H1 (cell line): Measurements from ENCODE around the gene MYCBP2. TPM values are rescaled to one million over a fixed set of nuclear protein-coding genes. Genes with fewer than 3 reads are reported as not detected.
A peak's percentile ranks its signal among the peaks of the same experiment; 100 is the strongest.

Experiments
- ASH2L ChIP-seq: fragments of 200-600, 300-600 bp; sonication (generic); IDR thresholded peaks from one replicate; pipeline ENCODE4 v1.7.1; 2017; ENCODE audit warnings: low read length
- BACH1 ChIP-seq: IDR thresholded peaks from 2 replicates; pipeline ENCODE4 v1.6.1; 2012; ENCODE audit warnings: low read length, improper control_type of control experiment
- CBX8 ChIP-seq: fragments of 300-800, 300-1000 bp; sonication (generic); IDR thresholded peaks from 2 replicates; pipeline ENCODE4 v1.7.1; 2016; ENCODE audit warnings: low read depth, low read length, borderline replicate concordance
- CHD1 ChIP-seq: IDR thresholded peaks from 2 replicates; pipeline ENCODE4 v1.6.1; 2012; ENCODE audit warnings: low read depth, low read length, improper control_type of control experiment
- E2F6 ChIP-seq: IDR thresholded peaks from 2 replicates; pipeline ENCODE4 v1.6.1; 2012; ENCODE audit warnings: inconsistent platforms
- EGR1 ChIP-seq: IDR thresholded peaks from 2 replicates; pipeline ENCODE4 v1.6.1; 2011; ENCODE audit warnings: low read depth, low read length, borderline replicate concordance
- EZH2 ChIP-seq: fragments of 200-600 bp; sonication (generic); IDR thresholded peaks from 2 replicates; pipeline ENCODE4 v1.7.1; 2012; ENCODE audit warnings: low read depth, mild to moderate bottlenecking, moderate library complexity, low read length, inconsistent platforms; ENCODE audit not compliant: severe bottlenecking
- FOSL1 ChIP-seq: IDR thresholded peaks from 2 replicates; pipeline ENCODE4 v1.6.1; 2011; ENCODE audit warnings: mild to moderate bottlenecking, low read depth, low read length, moderate library complexity; ENCODE audit not compliant: insufficient read depth
- HDAC2 ChIP-seq, 2 experiments: fragments of 300-600 bp in 1 of 2; sonication (generic) in 1 of 2; IDR thresholded peaks; 2 replicates each; pipeline ENCODE4 v1.6.1; 2011 to 2012; ENCODE audit warnings: low read depth in 2 of 2, low read length in 2 of 2, mild to moderate bottlenecking in 2 of 2, moderate library complexity in 2 of 2, borderline replicate concordance in 1 of 2, inconsistent platforms in 1 of 2
- HDAC6 ChIP-seq: IDR thresholded peaks from one replicate; pipeline ENCODE4 v1.7.1; 2012; ENCODE audit warnings: low read depth, mild to moderate bottlenecking, inconsistent platforms, low read length, moderate library complexity
- JUND ChIP-seq: IDR thresholded peaks from 2 replicates; pipeline ENCODE4 v1.6.1; 2011; ENCODE audit warnings: mild to moderate bottlenecking, improper control_type of control experiment, low read length
- KDM1A ChIP-seq: fragments of 200-600, 300-600 bp; sonication (generic); IDR thresholded peaks from 2 replicates; pipeline ENCODE4 v1.7.1; 2016; ENCODE audit warnings: mild to moderate bottlenecking, low read length, borderline replicate concordance
- MAX ChIP-seq: IDR thresholded peaks from 2 replicates; pipeline ENCODE4 v1.6.1; 2012; ENCODE audit warnings: inconsistent platforms
- NRF1 ChIP-seq: IDR thresholded peaks from 2 replicates; pipeline ENCODE4 v1.6.1; 2011; ENCODE audit warnings: mild to moderate bottlenecking, low read depth, low read length, improper control_type of control experiment
- PHF8 ChIP-seq: fragments of 200-600 bp; sonication (generic); conservative IDR thresholded peaks from 2 replicates; pipeline ENCODE4 v1.7.1; 2012; ENCODE audit warnings: low read depth, mild to moderate bottlenecking, inconsistent platforms, low read length, moderate library complexity
- POU5F1 ChIP-seq: IDR thresholded peaks from 2 replicates; pipeline ENCODE4 v1.6.1; 2011; ENCODE audit warnings: low read depth, mild to moderate bottlenecking, low read length, moderate library complexity
- RFX5 ChIP-seq: IDR thresholded peaks from 2 replicates; pipeline ENCODE4 v1.6.1; 2011; ENCODE audit warnings: low read depth, low read length, improper control_type of control experiment, borderline replicate concordance
- SAP30 ChIP-seq: fragments of 300-600 bp; sonication (generic); IDR thresholded peaks from 2 replicates; pipeline ENCODE4 v1.7.1; 2012; ENCODE audit warnings: low read length, moderate library complexity, mild to moderate bottlenecking, inconsistent platforms; ENCODE audit not compliant: insufficient read depth, insufficient replicate concordance
- SP1 ChIP-seq: IDR thresholded peaks from 2 replicates; pipeline ENCODE4 v1.6.1; 2011; ENCODE audit warnings: low read depth, low read length
- SP4 ChIP-seq: IDR thresholded peaks from 2 replicates; pipeline ENCODE4 v1.6.1; 2012; ENCODE audit warnings: low read length, inconsistent platforms
- SRF ChIP-seq: IDR thresholded peaks from 2 replicates; pipeline ENCODE4 v1.6.1; 2011; ENCODE audit warnings: mild to moderate bottlenecking, low read depth, low read length, moderate library complexity
- TAF1 ChIP-seq: IDR thresholded peaks from 2 replicates; pipeline ENCODE4 v1.6.1; 2011; ENCODE audit warnings: mild to moderate bottlenecking, low read depth, low read length
- TBP ChIP-seq: IDR thresholded peaks from 2 replicates; pipeline ENCODE4 v1.6.1; 2011; ENCODE audit warnings: low read depth, low read length, improper control_type of control experiment
- TCF12 ChIP-seq: IDR thresholded peaks from 2 replicates; pipeline ENCODE4 v1.6.1; 2011; ENCODE audit warnings: low read depth, mild to moderate bottlenecking, low read length
- YY1 ChIP-seq: IDR thresholded peaks from 2 replicates; pipeline ENCODE4 v1.6.1; 2011; ENCODE audit warnings: low read depth, mild to moderate bottlenecking, low read length
- polyA plus RNA-seq, 7 experiments: library from polyadenylated mRNA; depleted of rRNA in 3 of 7; stranded (reverse) in 5 of 7; unstranded in 2 of 7; fragments of >200 nt in 5 of 7; fragments of 200-250 nt in 2 of 7; gene quantifications; 1 replicate in 5 of 7; 2 replicates in 1 of 7; 4 replicates in 1 of 7; pipeline versions ENCODE4 v1.2.1 to v1.2.3, GENCODE V29; 2011 to 2013; ENCODE audit warnings: missing spikeins in 2 of 7, mixed read lengths in 2 of 7
- total RNA-seq: library from RNA; stranded (reverse); fragmentation: NEBNext Ultra II Directional; extraction: Animal tissue kit (Norgen Biotek cat#: 25700); gene quantifications from 2 replicates; pipeline ENCODE4 v1.2.1, GENCODE V29; 2021

The MYCBP2 gene
- total and polyA plus RNA-seq, 2 of the 8 experiments (the other 6 are each of a cell fraction or from before 2014, with no cell fraction given) = 19.0 to 52.1 TPM

GRCh38 chr13:77326905-77327604, at the start of gene MYCBP2 (continued):
- TF ChIP-seq POU5F1 = no peak
- TF ChIP-seq CHD1 = no peak
- TF ChIP-seq SP1 = peak; percentile 99
- no peak for TF ChIP-seq FOSL1
- peak; percentile 89 for TF ChIP-seq MAX
- no peak for TF ChIP-seq BACH1
- peak; percentile 47; the same call in 1 of the 2 replicates for TF ChIP-seq RFX5
- peak; percentile 82 for TF ChIP-seq YY1
- TF ChIP-seq ASH2L = no peak
- no peak for TF ChIP-seq SRF
- no peak for TF ChIP-seq CBX8
- peak; percentile 89 for TF ChIP-seq NRF1
- TF ChIP-seq TAF1 = peak; percentile 77
- TF ChIP-seq KDM1A = no peak
- TF ChIP-seq TBP = peak; percentile 56; the same call in 1 of the 2 replicates
- peak; percentile 50; the same call in 1 of the 2 replicates for TF ChIP-seq SP4
- TF ChIP-seq TCF12 = no peak
- peak; percentile 96 for TF ChIP-seq EGR1
- TF ChIP-seq JUND = no peak
- peak; percentile 90 for TF ChIP-seq SAP30
- no peak for TF ChIP-seq EZH2
- TF ChIP-seq HDAC2 (IDR thresholded peaks at IDR 0.05; ENCODE audit: borderline replicate concordance in 1 of 2, low read depth in 2 of 2, low read length in 2 of 2) = peak in 1 of 2 experiments; percentile 95; a peak in 2 of 4 replicates
- TF ChIP-seq HDAC6 = no peak
- peak; percentile 71 for TF ChIP-seq E2F6
- TF ChIP-seq PHF8 = peak; percentile 72
